ENCODE data around the gene FCHSD2. TPM values are rescaled to one million over a fixed set of nuclear protein-coding genes. Genes with fewer than 3 reads are reported as not detected.

The FCHSD2 gene
- total RNA-seq, 1 experiment from 2014 or later: 7.1 TPM

- 0 out of 2 replicates have a peak, but pooled peaks cover 2% of the 10 kb centered on the region for H3K36me3 ChIP-seq (ENCODE audit: low read depth, low read length)
- no peak overlapping the region for H3K4me3 ChIP-seq (ENCODE audit: low read length)
- DNase-seq (peak; percentile 26), ATAC-seq (no peak)
- CTCF ChIA-PET: no interaction called here
- H3F3A ChIP-seq (ENCODE audit: low read length, unreplicated experiment): no peaks in the 10 kb centered on the region
- POLR2A ChIA-PET (ENCODE audit: unreplicated experiment): interaction anchor here (0.5 kb wide), 1 partner anchor 1054 kb away, joined by 3 read pairs; no protein-coding TSS in a partner anchor
- BruUV-seq (replicated peaks): no TSS peak
- intact Hi-C loops (cut with micrococcal nuclease): no loop called here
- no peaks in the 10 kb centered on the region for H3K9me3 ChIP-seq (ENCODE audit: low read length)
- H3K9me2 ChIP-seq (replicated peaks; ENCODE audit: low read length): no peaks in the 10 kb centered on the region
- H3K79me2 ChIP-seq (ENCODE audit: low read length): no peaks in the 10 kb centered on the region
- no peaks in the 10 kb centered on the region for H3K4me1 ChIP-seq (ENCODE audit: insufficient read depth, low read length)
- H4K20me1 ChIP-seq (ENCODE audit: low read length): no peaks in the 10 kb centered on the region
- TF ChIP-seq CTCF (conservative IDR thresholded peaks at IDR 0.05; ENCODE audit: low read depth, low read length) (no peak), EZH2 (IDR thresholded peaks at IDR 0.05; ENCODE audit: low read length, unreplicated experiment) (no peak), EZH2phosphoT487 (IDR thresholded peaks at IDR 0.05; ENCODE audit: borderline replicate concordance, low read length) (no peak)
- H3K27ac ChIP-seq (ENCODE audit: low read length): no peak overlapping the region
- H3K4me2 ChIP-seq (ENCODE audit: low read length): no peak overlapping the region
- H3K9ac ChIP-seq (ENCODE audit: low read length): no peak overlapping the region
- no peaks in the 10 kb centered on the region for H3K27me3 ChIP-seq (ENCODE audit: low read length)
- H2AFZ ChIP-seq (ENCODE audit: low read length): no peak overlapping the region
Observed at GRCh38 chr11:73085189-73085875, 56.8 kb downstream of the FCHSD2 start.

- H3K4me3 ChIP-seq (ENCODE audit: low read length): no peak overlapping the region
- no peak overlapping the region for H3K4me2 ChIP-seq (ENCODE audit: low read length)
- ChIA-PET POLR2A (ENCODE audit: unreplicated experiment) (no interaction called here), CTCF (no interaction called here)
- H3K4me1 ChIP-seq (ENCODE audit: insufficient read depth, low read length): 0 out of 2 replicates have a peak, but pooled peaks cover 7% of the 10 kb centered on the region
- H4K20me1 ChIP-seq (ENCODE audit: low read length): no peaks in the 10 kb centered on the region
- no TSS peak for BruUV-seq (replicated peaks)
- H3K27ac ChIP-seq (ENCODE audit: low read length): no peak overlapping the region
- no peak for ATAC-seq
- intact Hi-C loops (cut with micrococcal nuclease): no loop called here
- H3K27me3 ChIP-seq (ENCODE audit: low read length): no peaks in the 10 kb centered on the region
- H2AFZ ChIP-seq (ENCODE audit: low read length): no peak overlapping the region
- H3K79me2 ChIP-seq (ENCODE audit: low read length): peaks cover 4% of the 10 kb centered on the region; the same call in 1 of the 2 replicates
- no peaks in the 10 kb centered on the region for H3F3A ChIP-seq (ENCODE audit: low read length, unreplicated experiment)
- no peak for DNase-seq
- no peak for TF ChIP-seq CTCF (conservative IDR thresholded peaks at IDR 0.05; ENCODE audit: low read depth, low read length)
- TF ChIP-seq EZH2 (IDR thresholded peaks at IDR 0.05; ENCODE audit: low read length, unreplicated experiment): no peak
- no peak for TF ChIP-seq EZH2phosphoT487 (IDR thresholded peaks at IDR 0.05; ENCODE audit: borderline replicate concordance, low read length)
- no peaks in the 10 kb centered on the region for H3K9me3 ChIP-seq (ENCODE audit: low read length)
- H3K36me3 ChIP-seq (ENCODE audit: low read depth, low read length): peaks cover 11% of the 10 kb centered on the region; the same call in 1 of the 2 replicates
- no peaks in the 10 kb centered on the region for H3K9me2 ChIP-seq (replicated peaks; ENCODE audit: low read length)
- no peak overlapping the region for H3K9ac ChIP-seq (ENCODE audit: low read length)
Observed at GRCh38 chr11:73078631-73079030, 63.5 kb downstream of the FCHSD2 start.

GRCh38 chr11:73077454-73077853, 64.7 kb downstream of the FCHSD2 start:
- CTCF ChIA-PET: no interaction called here
- no peak for ATAC-seq

More at GRCh38 chr11:73077454-73077853, 64.7 kb downstream of the FCHSD2 start:
- Histone ChIP-seq H3K9me3 (ENCODE audit: low read length) (no peaks in the 10 kb centered on the region), H3K27ac (ENCODE audit: low read length) (no peak overlapping the region), H2AFZ (ENCODE audit: low read length) (no peak overlapping the region), H4K20me1 (ENCODE audit: low read length) (no peaks in the 10 kb centered on the region), H3K36me3 (ENCODE audit: low read depth, low read length) (peaks cover 11% of the 10 kb centered on the region; the same call in 1 of the 2 replicates), H3K9me2 (replicated peaks; ENCODE audit: low read length) (no peaks in the 10 kb centered on the region), H3K79me2 (ENCODE audit: low read length) (peaks cover 4% of the 10 kb centered on the region; the same call in 1 of the 2 replicates), H3K4me3 (ENCODE audit: low read length) (no peak overlapping the region), H3K27me3 (ENCODE audit: low read length) (no peaks in the 10 kb centered on the region), H3K9ac (ENCODE audit: low read length) (no peak overlapping the region), H3K4me2 (ENCODE audit: low read length) (no peak overlapping the region), H3K4me1 (ENCODE audit: insufficient read depth, low read length) (peaks cover 18% of the 10 kb centered on the region), H3F3A (ENCODE audit: low read length, unreplicated experiment) (no peaks in the 10 kb centered on the region)
- TF ChIP-seq EZH2phosphoT487 (IDR thresholded peaks at IDR 0.05; ENCODE audit: borderline replicate concordance, low read length): no peak
- TF ChIP-seq EZH2 (IDR thresholded peaks at IDR 0.05; ENCODE audit: low read length, unreplicated experiment): no peak
- TF ChIP-seq CTCF (conservative IDR thresholded peaks at IDR 0.05; ENCODE audit: low read depth, low read length): no peak
- no peak for DNase-seq
- intact Hi-C loops (cut with micrococcal nuclease): no loop called here
- POLR2A ChIA-PET (ENCODE audit: unreplicated experiment): no interaction called here
- no TSS peak for BruUV-seq (replicated peaks)
